OCI-LY3 (cell line): ENCODE data around the gene PTPRA.

ENCODE experiments used
- EZH2phosphoT487 ChIP-seq: fragments of 200-600 bp; shearing (Covaris generic); IDR thresholded peaks from 2 replicates; pipeline ENCODE4 v1.6.1; 2018; ENCODE audit warnings: antibody characterized with exemption, mixed run types, low read depth
- TF ChIP-seq, protein P1 (sequence below): fragments of 200-600, 300-600 bp; sonication (generic); IDR thresholded peaks from 2 replicates; pipeline ENCODE4 v1.5.1; 2014; ENCODE audit warnings: antibody characterized with exemption, low read length, low read depth

DNA sequence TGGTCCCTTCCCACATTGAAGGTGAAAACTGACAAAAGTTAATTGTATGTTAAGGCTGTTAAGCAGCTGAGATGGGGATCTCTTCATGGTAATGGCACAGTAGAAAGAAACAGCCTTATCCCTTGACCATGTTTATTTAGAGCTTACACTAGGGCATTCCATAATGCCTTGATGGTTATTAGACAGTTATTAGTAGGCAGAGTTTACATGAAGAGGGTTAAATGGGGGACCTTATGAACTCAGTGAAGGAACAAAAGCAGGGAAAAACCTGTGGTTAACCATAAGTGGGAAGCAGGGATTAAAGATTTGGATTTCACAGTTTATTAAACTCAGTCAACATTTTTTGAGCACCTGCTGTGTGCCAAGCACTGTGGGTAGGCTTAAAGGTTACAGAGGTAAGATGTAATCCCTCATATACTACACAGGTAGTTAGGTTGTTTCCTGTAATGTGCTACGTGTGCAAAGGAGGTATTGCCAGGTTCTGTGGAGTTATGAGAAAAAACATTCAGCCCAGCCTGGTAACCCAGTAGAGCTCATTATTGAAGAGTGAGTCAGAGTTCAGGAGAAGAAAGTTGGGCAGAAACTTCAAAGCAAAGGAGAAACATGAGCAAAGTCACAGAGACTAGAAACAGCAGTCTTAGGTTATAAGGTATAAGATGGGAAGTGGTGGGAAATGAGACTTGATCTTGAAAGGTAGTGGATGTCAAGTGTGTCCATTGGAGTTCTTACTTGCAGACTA is 137.9 kb downstream of the PTPRA start:
- TF ChIP-seq, protein P1, sequence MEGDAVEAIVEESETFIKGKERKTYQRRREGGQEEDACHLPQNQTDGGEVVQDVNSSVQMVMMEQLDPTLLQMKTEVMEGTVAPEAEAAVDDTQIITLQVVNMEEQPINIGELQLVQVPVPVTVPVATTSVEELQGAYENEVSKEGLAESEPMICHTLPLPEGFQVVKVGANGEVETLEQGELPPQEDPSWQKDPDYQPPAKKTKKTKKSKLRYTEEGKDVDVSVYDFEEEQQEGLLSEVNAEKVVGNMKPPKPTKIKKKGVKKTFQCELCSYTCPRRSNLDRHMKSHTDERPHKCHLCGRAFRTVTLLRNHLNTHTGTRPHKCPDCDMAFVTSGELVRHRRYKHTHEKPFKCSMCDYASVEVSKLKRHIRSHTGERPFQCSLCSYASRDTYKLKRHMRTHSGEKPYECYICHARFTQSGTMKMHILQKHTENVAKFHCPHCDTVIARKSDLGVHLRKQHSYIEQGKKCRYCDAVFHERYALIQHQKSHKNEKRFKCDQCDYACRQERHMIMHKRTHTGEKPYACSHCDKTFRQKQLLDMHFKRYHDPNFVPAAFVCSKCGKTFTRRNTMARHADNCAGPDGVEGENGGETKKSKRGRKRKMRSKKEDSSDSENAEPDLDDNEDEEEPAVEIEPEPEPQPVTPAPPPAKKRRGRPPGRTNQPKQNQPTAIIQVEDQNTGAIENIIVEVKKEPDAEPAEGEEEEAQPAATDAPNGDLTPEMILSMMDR: no peak
- no peak for TF ChIP-seq EZH2phosphoT487
